ENCODE measurements around the gene POLDIP3. TPM values are rescaled to one million over a fixed set of nuclear protein-coding genes. Genes with fewer than 3 reads are reported as not detected.
"Not testable (repeated sequence)": the region's sequence is repeated elsewhere in the genome, so short reads cannot be mapped to it uniquely, and the experiment has no call there.

POLDIP3 gene
- total and polyA plus RNA-seq, 2 donors (not counting 3 experiments of a cell fraction or from before 2014, with no cell fraction given), result 29.3 to 60.4 TPM

- dilution Hi-C loops (cut with MboI; ENCODE audit: extremely low pct_ligation_motif_present, low sequenced_read_pairs), result no loop called here
- ChIA-PET POLR2A (no interaction called here), CTCF (interaction anchor here (0.9 to 1.0 kb wide), 2 partner anchors 9 to 22 kb away, joined by 3 to 4 read pairs; no protein-coding TSS in a partner anchor)
- no peak overlapping the region for H3K27ac ChIP-seq (ENCODE audit: insufficient read depth, low read depth, low read length)
- H3K4me2 ChIP-seq (ENCODE audit: insufficient read depth, low read length), result peak overlapping the region; percentile 24
- FAIRE-seq (peak; percentile 89), DNase-seq (ENCODE audit: low read depth, low spot score) (peak; percentile 79)
- peaks cover 13 to 38% of the 10 kb centered on the region in 2 experiments for H3K36me3 ChIP-seq (ENCODE audit: control insufficient read depth in 2 of 2, extremely low read depth in 1 of 2, insufficient read depth in 2 of 2, low read length in 2 of 2)
- intact Hi-C loops (cut with micrococcal nuclease), result no loop called here
- H4K20me1 ChIP-seq (replicated peaks; ENCODE audit: control insufficient read depth, extremely low read depth, insufficient read depth, low read length), result no peaks in the 10 kb centered on the region
- peak overlapping the region; percentile 19 for H2AFZ ChIP-seq (ENCODE audit: low read depth, low read length)
- peaks cover 17% of the 10 kb centered on the region for H3K79me2 ChIP-seq (ENCODE audit: control insufficient read depth, insufficient read depth, low read length)
- no TSS peak for BruUV-seq (replicated peaks)
- peak overlapping the region; percentile 48 to 95 (median 56) for H3K4me3 ChIP-seq (replicated peaks in 1 of 3; ENCODE audit: insufficient read depth in 1 of 3, low read depth in 1 of 3, low read length in 3 of 3)
- no peaks in the 10 kb centered on the region for H3K27me3 ChIP-seq (ENCODE audit: control insufficient read depth in 2 of 2, insufficient read depth in 2 of 2, low read length in 2 of 2)
- no peaks in the 10 kb centered on the region for H3K9me1 ChIP-seq (replicated peaks; ENCODE audit: control insufficient read depth, extremely low read depth, insufficient read depth, low read length)
- peaks cover 3% of the 10 kb centered on the region for H3K4me1 ChIP-seq (ENCODE audit: control insufficient read depth, extremely low read depth, insufficient read depth, low read length)
- H3K9me3 ChIP-seq (replicated peaks; ENCODE audit: control insufficient read depth, insufficient read depth, low read length), result no peaks in the 10 kb centered on the region
- TF ChIP-seq POLR2A (IDR thresholded peaks at IDR 0.05; ENCODE audit: low read depth, low read length), result peak; percentile 79
- TF ChIP-seq GATA2 (IDR thresholded peaks at IDR 0.05; ENCODE audit: insufficient read depth, insufficient read length, low read depth, low read length), result no peak
- TF ChIP-seq POLR2AphosphoS5 (IDR thresholded peaks at IDR 0.05; ENCODE audit: insufficient read depth, low read depth, low read length), result peak; percentile 91
- peak overlapping the region; percentile 54 for H3K9ac ChIP-seq (replicated peaks; ENCODE audit: extremely low read depth, insufficient read depth, low read length)
Measured at GRCh38 chr22:42581762-42582716, 32.6 kb downstream of the POLDIP3 start.

GRCh38 chr22:42581194-42581761 is 33.4 kb downstream of the POLDIP3 start:
- Histone ChIP-seq H3K4me3 (replicated peaks in 1 of 3; ENCODE audit: insufficient read depth in 1 of 3, low read depth in 1 of 3, low read length in 3 of 3) (peak overlapping the region; percentile 56 to 95 (median 56)), H2AFZ (ENCODE audit: low read depth, low read length) (peak overlapping the region; percentile 19), H3K79me2 (ENCODE audit: control insufficient read depth, insufficient read depth, low read length) (peaks cover 17% of the 10 kb centered on the region), H3K9ac (replicated peaks; ENCODE audit: extremely low read depth, insufficient read depth, low read length) (peak overlapping the region; percentile 54), H3K36me3 (ENCODE audit: control insufficient read depth in 2 of 2, extremely low read depth in 1 of 2, insufficient read depth in 2 of 2, low read length in 2 of 2) (peaks cover 13 to 32% of the 10 kb centered on the region in 2 experiments), H3K4me2 (ENCODE audit: insufficient read depth, low read length) (peak overlapping the region; percentile 54)
- H3K27ac ChIP-seq (ENCODE audit: insufficient read depth, low read depth, low read length); intact Hi-C loops (cut with micrococcal nuclease); H3K27me3 ChIP-seq (ENCODE audit: control insufficient read depth in 2 of 2, insufficient read depth in 2 of 2, low read length in 2 of 2); POLR2A ChIA-PET; H3K4me1 ChIP-seq (ENCODE audit: control insufficient read depth, extremely low read depth, insufficient read depth, low read length); DNase-seq (ENCODE audit: low read depth, low spot score); H3K9me1 ChIP-seq (replicated peaks; ENCODE audit: control insufficient read depth, extremely low read depth, insufficient read depth, low read length); H4K20me1 ChIP-seq (replicated peaks; ENCODE audit: control insufficient read depth, extremely low read depth, insufficient read depth, low read length); H3K9me3 ChIP-seq (replicated peaks; ENCODE audit: control insufficient read depth, insufficient read depth, low read length); dilution Hi-C loops (cut with MboI; ENCODE audit: extremely low pct_ligation_motif_present, low sequenced_read_pairs): not testable (repeated sequence)
- TSS peak; percentile 65 for BruUV-seq (replicated peaks)
- CTCF ChIA-PET, result interaction anchor here (0.9 to 1.0 kb wide), 2 partner anchors 10 to 21 kb away, joined by 3 to 4 read pairs; no protein-coding TSS in a partner anchor
- FAIRE-seq, result peak; percentile 78

- Histone ChIP-seq H3K36me3 (ENCODE audit: control insufficient read depth in 2 of 2, extremely low read depth in 1 of 2, insufficient read depth in 2 of 2, low read length in 2 of 2) (peaks cover 6 to 21% of the 10 kb centered on the region in 2 experiments), H3K79me2 (ENCODE audit: control insufficient read depth, insufficient read depth, low read length) (peaks cover 17% of the 10 kb centered on the region)
- H3K27ac ChIP-seq (ENCODE audit: insufficient read depth, low read depth, low read length); H3K4me2 ChIP-seq (ENCODE audit: insufficient read depth, low read length); H3K9me1 ChIP-seq (replicated peaks; ENCODE audit: control insufficient read depth, extremely low read depth, insufficient read depth, low read length); H3K9ac ChIP-seq (replicated peaks; ENCODE audit: extremely low read depth, insufficient read depth, low read length); H4K20me1 ChIP-seq (replicated peaks; ENCODE audit: control insufficient read depth, extremely low read depth, insufficient read depth, low read length); H3K4me3 ChIP-seq (replicated peaks in 1 of 3; ENCODE audit: insufficient read depth in 1 of 3, low read depth in 1 of 3, low read length in 3 of 3); H2AFZ ChIP-seq (ENCODE audit: low read depth, low read length); FAIRE-seq; H3K27me3 ChIP-seq (ENCODE audit: control insufficient read depth in 2 of 2, insufficient read depth in 2 of 2, low read length in 2 of 2); H3K9me3 ChIP-seq (replicated peaks; ENCODE audit: control insufficient read depth, insufficient read depth, low read length); dilution Hi-C loops (cut with MboI; ENCODE audit: extremely low pct_ligation_motif_present, low sequenced_read_pairs); DNase-seq (ENCODE audit: low read depth, low spot score); intact Hi-C loops (cut with micrococcal nuclease); CTCF ChIA-PET; H3K4me1 ChIP-seq (ENCODE audit: control insufficient read depth, extremely low read depth, insufficient read depth, low read length); BruUV-seq (replicated peaks): not testable (repeated sequence)
- POLR2A ChIA-PET, result interaction anchor here (0.7 kb wide), 1 partner anchor 63 kb away, joined by 6 read pairs; no protein-coding TSS in a partner anchor
Measured at GRCh38 chr22:42580040-42580439, 34.6 kb downstream of the POLDIP3 start.
